MM.1S (cell line): Measurements from ENCODE around the gene NTRK3.

Experiments
- CTCF ChIP-seq: fragments of 300-600 bp; sonication (generic); IDR thresholded peaks from 2 replicates; pipeline ENCODE4 v1.5.1; 2016; ENCODE audit warnings: antibody characterized with exemption, low read length, mixed read lengths
- EZH2 ChIP-seq: fragments of 300-600 bp; sonication (generic); optimal IDR thresholded peaks from 2 replicates; pipeline ENCODE3; 2017; ENCODE audit warnings: low read depth, mild to moderate bottlenecking, antibody characterized with exemption, low read length, mixed read lengths
- EZH2phosphoT487 ChIP-seq: fragments of 300-600 bp; sonication (generic); IDR thresholded peaks from 2 replicates; pipeline ENCODE4 v1.6.1; 2018; ENCODE audit warnings: antibody characterized with exemption, low read length

- TF ChIP-seq EZH2phosphoT487 (no peak), CTCF (no peak), EZH2 (no peak)
Observed at GRCh38 chr15:87871731-87872320, 384.7 kb downstream of the NTRK3 start.
